ENCODE measurements around the gene TFAP2A. TPM values are rescaled to one million over a fixed set of nuclear protein-coding genes. Genes with fewer than 3 reads are reported as not detected.

TFAP2A gene
- total and polyA plus RNA-seq, 10 donors = 0.04 to 0.94 (median 0.23) TPM; not detected in 4

GRCh38 chr6:10382728-10383330, 32.0 kb downstream of the TFAP2A start:
- Histone ChIP-seq H3K9me3 (peaks cover 0 to 10% (median 0%) of the 10 kb centered on the region in 8 donors), H3K36me3 (no peaks in the 10 kb centered on the region), H3K4me3 (peak overlapping the region in 2 of 8 donors; percentile 2 to 40), H3K27ac (no peak overlapping the region), H3K4me1 (peaks cover 0 to 31% (median 11%) of the 10 kb centered on the region in 6 donors), H3K27me3 (replicated peaks in 1 of 7) (peaks cover 20 to 100% (median 85%) of the 10 kb centered on the region in 7 donors)
- TF ChIP-seq POLR2AphosphoS5 (IDR thresholded peaks at IDR 0.05) (no peak), CTCF (IDR thresholded peaks at IDR 0.05 in 8 of 11, conservative IDR thresholded peaks at IDR 0.05 in 3 of 11) (no peak), POLR2A (IDR thresholded peaks at IDR 0.05) (no peak)
- intact Hi-C loops (cut with DNase I; ENCODE audit: low total_unique reads) = no loop called here
- no peak for DNase-seq
- 9 to 15% (median 11%) methylated on average over 22 of the region's 22 CpGs for WGBS, 5 donors

- TF ChIP-seq CTCF (IDR thresholded peaks at IDR 0.05 in 8 of 11, conservative IDR thresholded peaks at IDR 0.05 in 3 of 11) (no peak), POLR2A (IDR thresholded peaks at IDR 0.05) (no peak), POLR2AphosphoS5 (IDR thresholded peaks at IDR 0.05) (no peak)
- no peak overlapping the region for H3K27ac ChIP-seq
- peaks cover 0 to 10% (median 0%) of the 10 kb centered on the region in 8 donors for H3K9me3 ChIP-seq
- 3 to 11% (median 6%) methylated on average over 15 of the region's 15 CpGs for WGBS, 5 donors
- DNase-seq = no peak
- no peaks in the 10 kb centered on the region for H3K36me3 ChIP-seq
- peaks cover 20 to 100% (median 83%) of the 10 kb centered on the region in 7 donors for H3K27me3 ChIP-seq (replicated peaks in 1 of 7)
- peaks cover 0 to 31% (median 11%) of the 10 kb centered on the region in 6 donors for H3K4me1 ChIP-seq
- intact Hi-C loops (cut with DNase I; ENCODE audit: low total_unique reads) = no loop called here
- H3K4me3 ChIP-seq = no peak overlapping the region
These were observed 32.6 kb downstream of the TFAP2A start for GRCh38 chr6:10382322-10382721.

DNA sequence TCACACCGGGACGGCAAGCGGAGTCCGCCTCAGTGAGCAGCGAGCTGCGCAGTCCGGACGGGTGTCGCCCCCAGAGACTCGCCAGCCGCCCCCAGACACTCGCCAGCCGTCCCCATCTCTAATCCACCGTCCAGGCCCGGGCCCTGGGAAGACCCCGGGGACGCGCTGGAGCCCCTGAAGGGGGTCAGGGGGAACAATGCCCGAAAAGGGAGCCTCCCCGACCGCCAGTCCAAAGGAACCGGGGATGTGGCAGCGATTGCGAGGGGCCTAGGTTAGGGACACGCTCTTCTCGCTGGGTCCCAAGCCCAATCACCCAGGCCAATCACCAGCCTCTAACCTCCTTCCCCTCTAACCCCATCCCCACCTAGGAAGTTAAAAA, 33.1 kb downstream of the TFAP2A start:
- Histone ChIP-seq H3K36me3 (no peaks in the 10 kb centered on the region), H3K4me3 (peak overlapping the region in 1 of 8 donors; percentile 17), H3K27me3 (replicated peaks in 1 of 7) (peaks cover 17 to 100% (median 78%) of the 10 kb centered on the region in 7 donors), H3K4me1 (peaks cover 0 to 31% (median 11%) of the 10 kb centered on the region in 6 donors), H3K9me3 (peaks cover 0 to 10% (median 0%) of the 10 kb centered on the region in 8 donors), H3K27ac (no peak overlapping the region)
- intact Hi-C loops (cut with DNase I; ENCODE audit: low total_unique reads) = no loop called here
- TF ChIP-seq CTCF (IDR thresholded peaks at IDR 0.05 in 8 of 11, conservative IDR thresholded peaks at IDR 0.05 in 3 of 11) (no peak), POLR2A (IDR thresholded peaks at IDR 0.05) (no peak)
- no peak for DNase-seq
- 0 to 10% (median 7%) methylated on average over 11 to 26 of the region's 26 CpGs for WGBS, 5 donors

DNA sequence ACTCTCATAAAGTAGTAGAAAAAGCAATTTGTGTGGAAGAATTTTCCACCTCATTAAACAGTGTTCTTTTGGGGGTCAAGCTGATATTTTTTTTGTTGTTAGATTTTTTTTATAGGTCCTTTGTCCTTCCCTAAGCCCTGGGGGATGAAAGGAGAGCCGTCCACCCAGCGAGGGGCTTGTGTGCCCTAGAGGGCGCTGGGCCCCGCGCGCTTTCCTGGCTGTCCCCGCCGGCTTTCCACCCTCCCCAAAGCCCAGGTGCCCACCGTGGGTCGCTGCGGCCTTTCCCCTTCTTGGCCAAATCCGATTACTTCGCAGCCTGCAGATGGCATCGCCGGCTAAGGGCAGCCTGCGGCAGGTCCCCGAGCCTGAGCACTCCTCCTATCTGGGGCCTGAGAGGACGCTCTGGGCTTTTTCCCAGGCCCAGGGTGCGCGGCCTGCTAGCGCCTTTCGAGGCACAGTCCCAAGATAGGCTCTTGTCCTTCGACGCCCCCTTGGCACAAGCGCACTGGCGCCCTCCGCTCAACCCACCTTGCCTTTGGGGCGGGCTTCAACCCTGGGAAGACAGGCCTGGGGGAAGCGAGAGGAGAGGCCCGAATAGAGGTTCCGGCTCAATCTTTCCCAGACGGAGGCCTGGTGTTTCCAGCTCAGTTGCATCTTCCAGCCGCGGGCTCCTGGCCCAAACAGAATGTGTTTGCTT, 33.6 kb downstream of the TFAP2A start:
- Histone ChIP-seq H3K4me1 (peaks cover 0 to 31% (median 11%) of the 10 kb centered on the region in 6 donors), H3K36me3 (no peaks in the 10 kb centered on the region), H3K4me3 (peak overlapping the region in 1 of 8 donors; percentile 17), H3K27me3 (replicated peaks in 1 of 7) (peaks cover 17 to 95% (median 73%) of the 10 kb centered on the region in 7 donors), H3K27ac (no peak overlapping the region), H3K9me3 (peaks cover 0 to 10% (median 0%) of the 10 kb centered on the region in 8 donors)
- WGBS, 5 donors = 2 to 7% (median 5%) methylated on average over 21 to 34 of the region's 34 CpGs
- DNase-seq = no peak
- TF ChIP-seq POLR2AphosphoS5 (IDR thresholded peaks at IDR 0.05) (no peak), CTCF (IDR thresholded peaks at IDR 0.05 in 8 of 11, conservative IDR thresholded peaks at IDR 0.05 in 3 of 11) (no peak), POLR2A (IDR thresholded peaks at IDR 0.05) (no peak)
- intact Hi-C loops (cut with DNase I; ENCODE audit: low total_unique reads) = no loop called here

All from spleen (tissue), 11 donors.